GM18858 (cell line): Measurements from ENCODE around the gene GAGE2A.
"Not testable (repeated sequence)": the region's sequence is repeated elsewhere in the genome, so short reads cannot be mapped to it uniquely, and the experiment has no call there.

Experiments
- ATAC-seq: cut with Tn5 transposase; IDR thresholded peaks from one replicate; pipeline ENCODE4 v1.9.1; 2021; ENCODE audit not compliant: unreplicated experiment

GAGE2A gene

DNA sequence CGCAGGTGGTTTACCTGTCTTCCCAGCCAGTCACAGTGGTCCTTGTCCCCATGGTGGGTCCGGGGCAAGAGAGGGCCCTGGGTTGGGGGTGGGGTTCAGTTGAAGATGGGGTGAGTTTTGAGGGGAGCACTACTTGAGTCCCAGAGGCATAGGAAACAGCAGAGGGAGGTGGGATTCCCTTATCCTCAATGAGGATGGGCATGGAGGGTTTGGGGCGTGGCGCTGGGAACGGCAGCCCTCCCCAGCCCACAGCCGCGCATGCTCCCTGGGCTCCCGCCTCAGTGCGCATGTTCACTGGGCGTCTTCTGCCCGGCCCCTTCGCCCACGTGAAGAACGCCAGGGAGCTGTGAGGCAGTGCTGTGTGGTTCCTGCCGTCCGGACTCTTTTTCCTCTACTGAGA is at the start of gene GAGE2A:
Gene GAGE2A, plus strand, starts transcription at position 301 of the 400 bp plus-strand sequence. CDS start 1,155 bp downstream, outside the sequence.
- not testable (repeated sequence) for ATAC-seq

GRCh38 chrX:49541433-49541832 is 47.9 kb upstream of the GAGE2A start, which contains the start of gene GAGE12D:
Gene GAGE12D, plus strand, starts transcription at chrX:49541733. Its CDS starts 1,155 bp downstream, at chrX:49542888.
- not testable (repeated sequence) for ATAC-seq

DNA sequence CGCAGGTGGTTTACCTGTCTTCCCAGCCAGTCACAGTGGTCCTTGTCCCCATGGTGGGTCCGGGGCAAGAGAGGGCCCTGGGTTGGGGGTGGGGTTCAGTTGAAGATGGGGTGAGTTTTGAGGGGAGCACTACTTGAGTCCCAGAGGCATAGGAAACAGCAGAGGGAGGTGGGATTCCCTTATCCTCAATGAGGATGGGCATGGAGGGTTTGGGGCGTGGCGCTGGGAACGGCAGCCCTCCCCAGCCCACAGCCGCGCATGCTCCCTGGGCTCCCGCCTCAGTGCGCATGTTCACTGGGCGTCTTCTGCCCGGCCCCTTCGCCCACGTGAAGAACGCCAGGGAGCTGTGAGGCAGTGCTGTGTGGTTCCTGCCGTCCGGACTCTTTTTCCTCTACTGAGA is 38.3 kb upstream of the GAGE2A start, which contains the start of gene GAGE12E:
Gene GAGE12E, plus strand, starts transcription at position 301 of the 400 bp plus-strand sequence. CDS start 1,155 bp downstream, outside the sequence.
- ATAC-seq: not testable (repeated sequence)

- ATAC-seq: not testable (repeated sequence)
Observed at GRCh38 chrX:49560542-49560941, 28.8 kb upstream of the GAGE2A start, which contains the start of gene GAGE12F. Gene GAGE12F, plus strand, starts transcription at chrX:49560842. Its CDS starts 1,155 bp downstream, at chrX:49561997.

DNA sequence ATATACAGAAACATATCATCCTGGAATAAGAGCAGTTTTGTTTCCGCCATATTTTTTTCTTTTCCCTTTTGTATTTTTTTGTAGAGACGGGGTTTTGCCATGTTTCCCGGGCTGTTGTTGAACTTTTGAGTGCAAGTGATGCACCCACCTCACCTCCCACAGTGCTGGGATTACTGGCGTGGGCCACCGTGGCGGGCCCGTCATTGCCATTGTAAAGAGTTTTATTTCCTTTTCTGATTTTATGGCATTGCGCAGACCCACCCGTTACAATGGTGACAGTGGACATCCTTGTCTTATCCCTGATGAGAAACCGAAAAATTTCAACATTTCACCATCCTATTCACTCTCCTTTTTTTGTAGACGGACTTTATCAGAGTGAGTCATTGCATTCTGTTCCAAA is 20.6 kb upstream of the GAGE2A start:
- not testable (repeated sequence) for ATAC-seq

- not testable (repeated sequence) for ATAC-seq
Observed at GRCh38 chrX:49569152-49569551, 20.1 kb upstream of the GAGE2A start.

GRCh38 chrX:49570100-49570499 is 19.2 kb upstream of the GAGE2A start, which contains the start of gene GAGE12G:
Gene GAGE12G, plus strand, starts transcription at chrX:49570400. Its CDS starts 1,155 bp downstream, at chrX:49571555.
- not testable (repeated sequence) for ATAC-seq

DNA sequence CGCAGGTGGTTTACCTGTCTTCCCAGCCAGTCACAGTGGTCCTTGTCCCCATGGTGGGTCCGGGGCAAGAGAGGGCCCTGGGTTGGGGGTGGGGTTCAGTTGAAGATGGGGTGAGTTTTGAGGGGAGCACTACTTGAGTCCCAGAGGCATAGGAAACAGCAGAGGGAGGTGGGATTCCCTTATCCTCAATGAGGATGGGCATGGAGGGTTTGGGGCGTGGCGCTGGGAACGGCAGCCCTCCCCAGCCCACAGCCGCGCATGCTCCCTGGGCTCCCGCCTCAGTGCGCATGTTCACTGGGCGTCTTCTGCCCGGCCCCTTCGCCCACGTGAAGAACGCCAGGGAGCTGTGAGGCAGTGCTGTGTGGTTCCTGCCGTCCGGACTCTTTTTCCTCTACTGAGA is 9.6 kb upstream of the GAGE2A start, which contains the start of gene GAGE12H:
Gene GAGE12H, plus strand, starts transcription at position 301 of the 400 bp plus-strand sequence. CDS start 1,155 bp downstream, outside the sequence.
- not testable (repeated sequence) for ATAC-seq

DNA sequence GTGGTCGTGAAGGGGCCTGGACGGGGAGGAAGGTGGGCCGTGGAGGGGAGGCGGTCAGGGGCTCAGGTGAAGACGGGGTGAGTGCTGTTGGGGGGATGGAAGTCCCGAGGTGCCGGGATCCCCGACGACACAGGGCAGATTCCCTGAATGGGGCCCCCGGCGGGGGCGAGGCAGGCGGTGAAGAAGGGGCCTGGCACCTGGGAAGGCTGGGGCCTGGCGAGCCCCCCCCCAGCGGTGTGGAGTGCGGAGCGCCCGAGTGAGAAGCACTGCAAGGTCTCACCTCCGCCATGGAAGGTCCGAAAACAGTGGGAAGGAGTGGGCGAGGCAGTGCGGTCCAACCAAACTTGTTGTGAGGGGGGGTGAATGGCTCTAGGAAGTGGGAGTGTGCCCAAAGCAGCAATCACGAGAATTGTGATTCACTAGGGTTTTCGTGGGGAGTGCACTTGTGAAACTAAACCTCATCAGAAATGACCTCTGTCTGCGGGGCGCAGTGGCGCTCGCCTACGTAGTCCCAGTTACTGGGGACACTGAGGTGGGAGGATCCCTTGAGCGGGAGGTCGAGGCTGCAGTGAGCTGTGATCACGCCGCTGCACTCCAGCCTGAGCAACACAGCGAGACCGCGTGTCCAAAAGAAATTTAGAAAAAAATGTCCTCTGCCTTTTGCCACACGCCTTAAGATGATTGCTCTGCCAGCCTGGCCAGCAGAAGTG is 628 bp downstream of the GAGE2A start:
- ATAC-seq: not testable (repeated sequence)

DNA sequence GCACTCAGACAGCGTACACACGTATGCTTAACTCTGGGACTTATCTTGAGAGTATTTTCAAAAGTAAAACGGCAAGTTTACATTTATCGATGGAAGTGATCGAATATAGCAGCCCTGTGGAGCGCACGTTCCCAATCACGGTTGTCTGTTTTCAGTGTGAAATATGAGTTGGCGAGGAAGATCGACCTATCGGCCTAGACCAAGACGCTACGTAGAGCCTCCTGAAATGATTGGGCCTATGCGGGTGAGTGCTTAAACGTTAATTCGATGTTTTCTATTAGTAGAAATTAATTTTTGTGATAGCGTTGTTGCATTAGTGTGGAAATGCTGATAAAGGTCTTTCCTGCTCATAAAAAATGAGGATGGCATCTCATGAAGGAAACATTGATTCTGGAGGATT is 1.2 kb downstream of the GAGE2A start:
- ATAC-seq: not testable (repeated sequence)

- not testable (repeated sequence) for ATAC-seq
Observed at GRCh38 chrX:49598720-49599119, 9.4 kb downstream of the GAGE2A start, which contains the start of gene GAGE1. Gene GAGE1, plus strand, starts transcription at chrX:49599020. Its CDS starts 1,155 bp downstream, at chrX:49600175.

DNA sequence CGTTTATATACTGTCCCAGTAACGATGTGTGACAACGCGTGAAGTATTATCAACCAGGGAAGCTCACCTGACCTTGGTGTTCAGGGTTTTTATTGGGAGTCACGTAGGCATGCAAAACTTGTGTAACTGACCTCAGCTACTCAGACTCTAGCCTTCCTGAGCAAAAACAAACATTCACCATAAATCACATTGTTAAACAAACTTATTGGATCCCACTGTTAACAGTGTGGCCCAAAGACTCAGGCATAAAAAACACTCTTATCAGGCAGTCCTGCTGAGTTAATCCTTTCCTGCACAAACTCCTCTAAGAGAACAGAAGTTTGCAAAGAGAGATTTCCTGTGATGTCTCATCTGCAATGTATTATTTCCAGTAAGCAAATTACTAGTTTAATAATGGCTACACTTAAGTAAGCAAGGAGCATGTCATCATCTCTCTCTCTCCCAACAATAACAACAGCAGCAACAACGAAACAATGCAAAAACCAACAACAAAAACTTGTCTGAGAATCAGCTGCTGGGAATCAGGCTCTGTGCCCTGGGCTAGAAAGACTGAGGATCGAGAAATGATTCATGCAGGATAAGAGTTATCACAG is 21.5 kb downstream of the GAGE2A start:
- no peak for ATAC-seq

- no peak for ATAC-seq
Observed at GRCh38 chrX:49618574-49618973, 29.3 kb downstream of the GAGE2A start.

- no peak for ATAC-seq
Observed at GRCh38 chrX:49627086-49627777, 37.9 kb downstream of the GAGE2A start.

DNA sequence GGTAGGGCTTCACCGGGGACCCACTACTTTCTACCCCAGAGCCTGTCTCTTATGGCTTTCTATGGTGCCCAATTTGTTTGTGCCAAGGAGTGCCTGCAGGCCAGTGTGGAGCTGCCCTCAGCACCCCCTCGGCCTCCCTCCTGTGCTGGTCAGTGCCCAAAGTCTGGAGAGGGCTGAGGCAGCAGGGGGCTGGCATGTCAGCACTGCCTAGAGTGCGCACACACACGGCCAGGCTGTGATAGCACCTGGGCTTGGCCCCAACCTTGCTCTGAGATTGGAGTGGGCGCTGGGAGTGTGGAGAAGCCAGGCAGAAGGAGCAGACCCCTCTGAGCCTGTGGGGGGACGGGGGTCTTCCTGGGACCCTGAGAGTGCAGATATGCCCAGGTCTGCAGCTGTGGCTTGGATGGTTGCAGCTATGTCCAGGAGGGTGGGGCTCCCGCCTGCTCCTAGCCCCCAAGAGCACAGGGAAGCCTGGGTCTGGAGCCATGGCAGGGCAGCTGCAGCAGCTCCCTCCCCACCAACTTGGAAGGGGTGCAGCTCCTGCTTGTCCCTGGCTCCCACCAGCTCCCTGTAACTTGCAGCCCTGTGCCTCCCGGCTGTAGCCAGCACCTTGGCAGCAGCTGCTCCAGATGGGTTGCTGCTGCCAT is 55.8 kb downstream of the GAGE2A start:
- no peak for ATAC-seq
